Activated naive CD8-positive, alpha-beta T cell treated with anti-CD3 and anti-CD28 coated beads, Interleukin-2, amount 50 U/mL, for 16 hours (primary cell): Measurements from ENCODE around the gene NOL4.

ENCODE experiments used
- DNase-seq: peaks from one replicate; pipeline ENCODE4 v3.0.0-alpha.2; 2020; ENCODE audit warnings: low read depth, low spot score

NOL4 gene

DNA sequence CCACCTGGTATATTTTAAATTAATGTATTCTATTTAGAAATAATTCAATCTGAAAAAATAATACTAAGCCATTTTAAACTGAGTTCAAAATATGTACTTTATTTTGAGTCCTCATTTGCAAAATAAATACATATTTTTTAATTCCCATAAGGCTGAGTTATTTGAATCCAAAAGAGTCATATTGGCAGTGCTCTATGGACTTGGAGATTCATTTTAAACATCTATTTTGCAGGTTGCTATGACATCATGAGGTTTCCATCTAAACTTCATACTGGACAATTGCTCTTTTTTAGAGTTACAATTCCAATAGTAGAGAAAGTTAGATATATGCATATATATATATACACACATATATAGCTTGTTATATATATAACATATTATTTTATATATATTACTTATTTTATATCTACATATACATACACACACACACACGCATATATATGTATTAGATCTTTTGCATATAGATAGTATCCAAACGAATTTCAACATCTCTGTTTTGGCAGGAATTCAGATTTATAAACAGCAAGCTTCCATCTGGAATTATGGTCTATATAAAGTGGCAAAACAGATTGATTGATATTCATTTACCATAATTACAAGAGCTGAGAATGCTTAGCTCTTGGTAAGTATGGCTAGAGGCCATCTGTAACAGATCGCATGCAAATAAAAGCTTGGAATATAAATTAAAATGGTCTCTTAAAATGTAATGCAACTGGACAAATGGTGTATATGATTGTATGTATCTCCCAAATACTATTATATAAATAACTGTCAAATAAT, 34.9 kb downstream of the NOL4 start:
- DNase-seq: no peak
